ENCODE measurements around the gene TAF3.
"Not testable (repeated sequence)": the region's sequence is repeated elsewhere in the genome, so short reads cannot be mapped to it uniquely, and the experiment has no call there.

Gene TAF3

DNA sequence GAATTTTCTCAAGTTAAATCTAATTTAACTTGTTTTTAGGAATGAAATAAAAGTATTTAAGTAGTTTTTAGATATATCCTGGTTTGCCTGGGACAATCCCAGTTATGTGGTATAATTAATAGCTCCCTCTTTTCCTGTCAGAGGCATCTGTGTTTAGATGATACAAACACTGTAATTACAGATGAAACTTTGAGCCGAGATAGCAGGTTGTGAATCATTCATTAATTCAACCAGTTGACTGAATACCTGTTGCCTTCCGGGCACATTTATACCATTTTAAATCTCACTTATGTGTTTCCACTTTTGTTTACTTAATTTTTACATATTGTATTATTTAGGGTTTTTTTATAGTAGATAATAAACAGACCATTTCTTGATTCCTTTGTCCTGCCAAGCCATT lies 154.1 kb downstream of the TAF3 start:
- DNase-seq: no peak

DNA sequence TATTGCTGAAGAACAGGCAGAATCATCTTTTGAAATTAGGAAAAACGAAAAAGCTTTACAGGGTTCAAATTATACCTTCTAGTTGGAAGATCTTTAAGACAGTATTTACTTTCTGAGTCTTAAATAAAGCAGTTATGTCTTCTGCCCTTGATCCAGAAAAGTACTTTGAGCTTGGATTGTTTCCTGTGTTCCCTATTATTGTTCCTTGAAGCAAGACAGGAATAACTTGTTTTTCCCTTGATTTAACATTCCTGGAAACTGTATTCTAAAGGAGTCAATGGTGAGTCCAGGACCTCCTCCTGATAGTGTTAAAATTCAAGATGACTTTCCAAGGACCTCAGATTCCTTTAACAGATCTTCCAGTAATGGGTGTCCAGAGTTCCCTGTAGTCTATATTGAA lies 161.9 kb downstream of the TAF3 start:
- DNase-seq: no peak

DNA sequence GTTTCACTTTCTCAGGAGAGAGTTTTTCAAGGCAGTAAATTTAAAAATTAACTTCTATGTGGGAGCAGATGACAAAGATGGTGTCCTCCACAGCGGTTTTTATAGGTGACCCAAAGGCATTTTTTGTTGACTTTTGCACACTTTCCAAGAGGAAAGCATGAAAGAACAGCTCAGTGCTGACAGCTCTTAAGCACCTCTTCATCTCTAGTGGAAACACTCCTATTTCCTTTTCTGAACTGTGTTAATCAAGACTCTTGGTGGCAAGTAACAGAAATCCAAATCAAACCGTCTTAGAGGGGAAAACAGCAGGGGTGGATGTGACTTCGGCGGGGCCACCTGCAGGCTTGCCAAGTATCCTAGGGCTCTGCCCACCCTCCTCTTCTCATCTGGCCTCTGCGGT lies 164.4 kb downstream of the TAF3 start:
- DNase-seq: no peak

DNA sequence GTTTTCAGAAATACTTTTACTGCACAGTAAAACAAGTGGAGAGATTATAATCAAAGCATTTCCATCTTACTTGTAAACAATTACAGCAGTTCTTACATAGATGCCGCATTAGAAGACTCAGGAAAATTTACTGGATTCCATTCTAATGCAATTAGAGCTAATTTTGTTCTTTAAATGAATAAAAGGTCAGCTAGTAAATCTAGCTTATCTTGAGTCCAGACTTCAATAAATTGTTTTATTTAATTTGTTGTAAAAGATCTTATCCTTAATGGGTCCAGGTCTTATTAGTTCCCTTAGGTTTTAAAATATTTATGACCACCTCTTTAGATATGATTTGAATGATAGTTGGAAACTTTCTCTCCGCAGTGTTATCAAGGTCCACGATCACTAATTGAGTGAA lies 166.0 kb downstream of the TAF3 start:
- DNase-seq: no peak

DNA sequence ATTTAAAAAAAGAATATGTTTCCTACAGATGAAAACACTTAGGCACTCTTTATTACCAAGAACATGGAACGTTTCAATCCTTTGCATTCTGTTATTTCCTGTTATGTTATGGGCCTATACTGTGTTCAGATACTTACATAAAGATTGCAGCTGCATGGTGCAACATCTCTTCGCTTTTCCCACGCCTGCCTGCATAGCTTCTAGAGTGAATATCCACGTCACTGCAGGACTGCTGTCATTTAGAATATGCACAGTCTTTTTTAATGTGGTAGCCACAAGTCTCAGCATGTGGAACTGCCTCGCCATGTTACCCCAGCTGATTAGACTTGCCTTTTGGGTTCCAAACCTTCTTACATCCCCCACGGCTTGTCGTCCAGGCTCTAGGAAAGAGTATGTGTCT lies 166.6 kb downstream of the TAF3 start:
- no peak for DNase-seq

DNA sequence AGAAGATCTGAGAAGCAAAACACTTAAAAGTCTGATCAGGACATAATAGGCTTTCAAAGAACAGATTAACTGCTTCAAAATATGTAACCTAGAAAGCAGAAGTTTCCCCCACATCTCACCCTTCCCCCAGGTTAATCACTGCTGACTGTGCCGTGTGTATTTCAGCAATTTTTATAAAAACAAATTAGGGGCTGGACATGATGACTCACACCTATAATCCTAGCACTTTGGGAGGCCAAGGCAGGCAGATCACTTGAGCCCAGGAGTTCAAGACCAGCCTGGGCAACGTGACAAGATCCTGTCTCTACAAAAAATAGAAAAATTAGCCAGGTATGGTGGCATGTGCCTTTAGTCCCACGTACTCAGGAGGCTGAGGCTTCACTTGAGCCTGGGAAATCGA lies 168.5 kb downstream of the TAF3 start:
- no peak for DNase-seq

DNA sequence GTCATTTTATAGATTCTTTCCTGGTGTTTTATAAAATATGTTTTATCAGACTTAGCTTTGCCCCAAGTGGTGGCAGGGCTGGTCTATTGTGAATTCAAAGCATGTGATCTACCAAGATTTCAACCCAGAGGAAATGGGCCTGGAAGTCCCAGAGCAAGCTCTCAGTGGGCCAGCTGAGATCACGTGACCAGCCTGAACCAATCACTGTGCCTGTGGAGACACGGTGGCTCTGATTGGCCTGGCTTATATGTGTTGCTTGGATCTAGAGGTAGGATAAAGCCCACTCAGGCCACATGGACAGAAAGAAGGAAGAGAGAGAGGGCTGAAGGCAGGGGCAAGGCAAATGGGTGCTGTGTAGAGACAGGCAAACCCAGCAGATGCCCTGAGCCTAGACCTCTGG lies 170.7 kb downstream of the TAF3 start:
- no peak for DNase-seq

DNA sequence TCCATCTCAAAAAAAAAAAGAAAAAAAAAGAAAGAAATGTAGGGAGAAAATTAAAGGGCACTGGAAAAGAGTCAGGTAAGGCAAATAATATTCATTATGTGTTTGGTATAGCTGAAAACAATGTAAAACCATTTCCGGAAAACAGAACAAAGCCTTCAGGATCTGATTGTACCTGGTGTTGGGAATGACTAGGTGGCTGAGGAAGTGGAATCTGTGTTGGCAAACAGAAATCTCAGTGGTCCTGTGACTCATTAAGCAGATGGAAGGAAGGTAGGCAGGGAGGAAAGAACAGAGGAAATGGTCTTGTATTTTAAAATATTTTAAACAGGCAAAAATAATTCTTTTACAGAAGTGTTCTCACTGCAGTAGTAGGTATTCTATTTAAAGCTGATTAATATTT lies 180.5 kb downstream of the TAF3 start:
- DNase-seq: no peak

DNA sequence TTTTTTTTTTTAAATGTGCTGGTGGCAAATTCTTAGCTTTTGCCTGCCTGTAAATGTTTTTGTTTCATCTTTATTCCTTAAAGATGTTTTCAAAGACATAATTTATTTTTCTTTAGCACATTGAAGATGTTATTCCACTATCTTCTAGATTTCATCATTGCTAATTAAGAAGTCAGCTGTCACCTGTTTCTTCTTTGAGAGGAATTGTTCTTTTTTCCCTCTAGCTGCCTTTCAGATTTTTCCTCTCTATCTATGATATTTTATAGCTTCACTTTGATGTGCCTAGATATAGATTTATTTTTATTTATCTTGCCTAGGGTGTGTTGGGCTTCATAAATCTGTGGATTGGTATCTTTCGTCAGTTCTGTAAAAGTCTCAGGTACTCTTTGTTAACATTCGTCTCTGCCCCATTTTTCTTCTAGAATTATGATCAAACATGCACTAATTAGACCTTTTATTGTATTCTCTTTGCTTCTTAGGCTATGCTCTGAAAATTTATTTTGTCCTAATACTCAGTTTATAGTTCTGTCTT lies 186.2 kb downstream of the TAF3 start:
- no peak for DNase-seq

DNA sequence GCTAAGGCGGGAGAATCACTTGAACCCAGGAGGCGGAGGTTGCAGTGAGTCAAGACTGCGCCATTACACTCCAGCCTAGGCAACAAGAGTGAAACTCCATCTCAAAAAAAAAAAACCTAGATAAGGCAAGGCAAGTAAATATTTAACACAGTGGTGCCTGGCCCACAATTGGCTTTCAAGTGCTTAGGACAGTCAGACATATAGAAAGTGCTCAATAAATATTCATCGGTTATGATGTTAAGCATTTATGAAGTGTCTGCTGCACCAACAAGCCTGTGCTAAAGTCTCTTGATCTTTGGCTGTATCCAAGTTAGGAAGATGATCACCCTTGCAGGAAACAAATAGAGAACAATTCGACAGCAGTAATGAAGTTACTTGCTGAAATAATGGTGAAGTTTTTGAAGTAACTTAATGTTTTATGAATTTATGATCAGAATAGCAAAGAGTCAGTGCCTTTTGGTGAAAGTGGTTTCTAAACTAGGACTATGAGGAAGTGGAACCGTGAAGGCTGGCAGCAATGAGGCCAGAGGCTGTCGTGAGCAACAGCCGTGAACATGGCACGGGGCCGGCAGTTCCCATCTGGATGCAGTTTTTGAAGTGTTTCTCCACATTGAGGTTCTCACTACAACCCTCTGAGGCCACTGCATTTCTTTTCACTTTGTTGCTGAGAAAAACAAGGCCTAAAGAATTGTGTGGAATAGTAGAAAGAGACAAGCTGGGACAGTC lies 188.1 kb downstream of the TAF3 start:
- DNase-seq: no peak

DNA sequence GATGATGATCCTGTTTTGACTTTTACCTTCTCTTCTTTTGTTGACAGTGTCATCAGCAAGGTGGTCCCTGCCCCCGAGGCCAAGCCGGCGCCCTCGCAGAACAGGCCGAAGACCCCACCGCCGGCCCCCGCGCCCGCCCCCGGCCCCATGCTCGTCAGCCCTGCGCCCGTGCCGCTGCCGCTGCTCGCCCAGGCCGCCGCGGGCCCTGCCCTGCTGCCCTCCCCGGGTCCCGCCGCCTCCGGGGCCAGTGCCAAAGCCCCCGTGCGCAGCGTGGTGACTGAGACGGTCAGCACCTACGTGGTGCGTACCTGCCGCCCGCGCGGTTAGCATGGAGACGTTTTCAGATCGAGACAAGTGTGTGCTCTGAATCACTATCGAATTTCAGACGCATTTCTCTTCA lies 190.7 kb downstream of the TAF3 start:
- DNase-seq: no peak

DNA sequence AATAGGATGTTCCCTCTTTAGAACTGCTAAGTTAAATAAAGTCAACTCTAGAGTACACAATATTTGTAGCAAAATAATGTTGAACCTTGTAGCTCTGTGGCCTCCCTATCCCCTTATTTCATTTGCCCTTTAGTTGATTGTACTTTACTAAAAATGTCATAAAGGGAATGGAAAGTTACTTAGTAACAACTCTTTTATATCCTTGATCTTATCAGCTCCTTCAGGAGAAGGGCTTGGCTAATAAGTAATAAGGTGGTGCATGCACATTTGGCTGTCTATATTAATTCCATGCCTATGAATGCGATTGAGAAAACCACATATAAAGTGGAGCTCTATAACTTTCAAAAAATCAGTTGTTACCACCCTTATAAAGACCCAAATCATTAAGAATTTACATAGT lies 194.7 kb downstream of the TAF3 start:
- DNase-seq: no peak

DNA sequence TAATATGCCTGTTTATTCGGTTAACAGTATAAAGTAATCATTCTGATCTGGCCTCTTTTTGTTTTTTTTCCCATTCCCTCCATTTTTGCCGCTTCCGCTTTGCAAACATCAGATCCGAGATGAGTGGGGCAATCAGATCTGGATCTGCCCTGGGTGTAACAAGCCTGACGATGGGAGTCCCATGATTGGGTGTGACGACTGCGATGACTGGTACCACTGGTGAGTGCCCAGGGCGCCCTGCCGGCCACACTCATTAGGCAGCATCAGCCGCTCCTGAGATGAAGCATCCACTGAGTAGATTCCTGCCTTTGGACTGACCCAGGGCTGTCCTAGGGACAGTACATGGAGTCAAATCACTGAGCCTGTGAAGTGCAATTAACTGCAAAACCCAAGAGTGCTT lies 195.3 kb downstream of the TAF3 start:
- DNase-seq: no peak

DNA sequence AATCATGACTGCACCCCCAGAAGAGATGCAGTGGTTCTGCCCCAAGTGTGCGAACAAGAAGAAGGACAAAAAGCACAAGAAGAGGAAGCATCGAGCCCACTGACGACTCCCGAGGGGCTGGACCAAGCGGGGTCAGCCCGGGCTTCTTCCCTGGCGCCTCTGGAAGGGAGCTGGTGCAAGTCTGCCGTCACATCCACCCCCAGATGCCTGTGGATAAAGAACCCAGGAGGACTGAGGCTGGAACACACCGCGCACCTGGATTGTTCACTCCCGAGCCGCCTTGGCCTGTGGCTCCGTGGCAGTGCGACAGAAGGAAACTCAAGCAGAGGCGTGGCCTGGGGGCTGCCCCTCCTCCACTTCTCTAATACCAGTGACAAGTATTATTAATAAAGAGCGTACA lies 196.3 kb downstream of the TAF3 start:
- DNase-seq: no peak

DNA sequence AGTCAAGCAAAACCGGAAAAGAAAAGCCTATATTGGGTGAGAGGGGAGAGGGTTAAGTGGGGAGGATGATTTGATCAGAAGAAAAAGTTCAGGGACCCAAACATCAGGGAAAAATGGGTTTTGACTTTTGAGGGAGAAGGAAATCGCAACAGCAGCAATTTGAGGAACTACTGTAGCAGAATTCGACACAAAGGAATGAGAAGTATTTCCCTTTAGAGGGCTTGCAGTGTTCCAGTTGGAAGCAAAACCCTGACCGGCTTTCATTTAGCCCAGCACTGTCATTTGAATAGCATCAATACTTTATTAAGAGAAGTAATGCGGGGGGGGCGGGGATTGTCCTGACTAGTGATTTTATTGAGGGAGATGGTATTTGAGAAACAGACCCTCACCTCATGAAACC lies 199.0 kb downstream of the TAF3 start:
- DNase-seq: no peak

DNA sequence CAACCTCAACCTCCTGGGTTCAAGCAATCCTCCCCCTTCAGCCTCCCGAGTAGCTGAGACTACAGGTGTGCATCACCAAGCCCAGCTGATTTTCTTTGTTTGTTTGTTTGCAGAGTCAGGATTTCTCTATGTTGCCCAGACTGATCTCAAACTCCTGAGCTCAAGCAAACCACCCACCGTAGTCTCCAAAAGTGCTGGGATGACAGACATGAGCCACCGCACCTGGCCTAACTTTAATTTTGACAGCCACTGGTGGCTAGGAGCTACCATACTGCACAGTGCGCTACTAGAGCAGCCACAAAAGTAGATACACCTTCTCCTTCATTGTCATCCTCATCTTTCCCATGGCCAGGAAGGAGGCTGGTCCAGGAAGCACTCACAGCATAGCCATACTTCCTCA lies 205.0 kb downstream of the TAF3 start:
- no peak for DNase-seq

DNA sequence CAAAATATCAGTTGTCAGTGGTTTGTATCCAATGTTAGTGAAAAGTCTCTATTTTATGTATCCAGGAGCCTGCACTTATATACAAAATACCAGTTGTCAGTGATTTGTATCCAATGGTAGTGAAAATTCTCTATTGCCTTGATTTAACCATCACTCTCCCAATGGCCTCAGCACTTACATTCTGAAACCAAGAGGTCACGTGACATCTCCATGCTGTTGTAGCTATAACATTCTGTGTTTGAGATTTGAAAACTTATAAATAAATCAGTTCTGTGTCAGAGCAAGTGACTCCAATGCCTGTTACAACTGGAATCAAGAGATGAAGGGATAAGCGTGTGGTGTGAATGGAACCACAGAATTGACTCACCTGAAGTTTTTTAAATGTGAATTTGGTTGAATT lies 205.5 kb downstream of the TAF3 start:
- no peak for DNase-seq

DNA sequence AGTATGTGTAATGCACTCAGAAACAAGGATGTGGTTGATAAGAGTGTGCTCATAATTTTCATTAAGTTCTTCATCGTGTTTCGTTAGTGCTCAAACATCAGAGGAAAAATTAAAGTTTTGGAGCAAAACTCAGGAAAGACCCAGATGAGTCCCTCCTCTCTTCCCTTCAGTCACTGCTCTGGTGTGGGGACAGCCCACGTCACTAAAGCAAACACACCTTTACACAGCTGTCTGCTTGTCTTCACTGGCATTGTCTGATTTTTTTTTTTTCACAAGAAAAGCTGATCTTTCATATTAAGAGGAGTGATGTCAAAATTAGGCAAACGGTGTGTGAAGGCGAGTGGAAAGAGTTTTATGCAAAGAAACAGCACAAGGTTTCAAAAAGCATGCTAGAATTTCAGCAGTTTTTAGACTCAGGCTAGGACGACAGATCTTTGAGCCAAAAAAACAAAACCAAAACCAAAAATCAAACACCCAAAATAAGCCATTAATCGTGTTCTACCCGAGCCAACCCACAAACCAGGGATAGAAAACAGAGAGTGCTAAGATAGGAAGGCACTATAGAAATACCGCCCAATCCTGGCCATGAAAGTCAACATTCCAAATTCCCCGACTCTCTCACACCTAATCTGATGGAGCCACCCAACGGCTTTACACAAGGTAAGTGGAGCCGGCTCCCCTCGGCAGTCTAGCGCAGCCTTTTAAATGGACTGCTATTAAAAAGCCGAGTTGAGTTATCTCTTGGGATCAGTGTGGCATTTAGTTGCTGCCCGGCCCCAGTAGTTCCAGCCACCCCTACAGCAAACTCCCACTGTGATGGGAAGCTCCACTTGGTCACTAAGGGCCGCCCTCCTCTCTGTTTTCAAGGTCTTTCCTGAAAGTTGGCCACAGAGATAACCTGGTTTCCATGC lies 208.3 kb downstream of the TAF3 start:
- DNase-seq: no peak

DNA sequence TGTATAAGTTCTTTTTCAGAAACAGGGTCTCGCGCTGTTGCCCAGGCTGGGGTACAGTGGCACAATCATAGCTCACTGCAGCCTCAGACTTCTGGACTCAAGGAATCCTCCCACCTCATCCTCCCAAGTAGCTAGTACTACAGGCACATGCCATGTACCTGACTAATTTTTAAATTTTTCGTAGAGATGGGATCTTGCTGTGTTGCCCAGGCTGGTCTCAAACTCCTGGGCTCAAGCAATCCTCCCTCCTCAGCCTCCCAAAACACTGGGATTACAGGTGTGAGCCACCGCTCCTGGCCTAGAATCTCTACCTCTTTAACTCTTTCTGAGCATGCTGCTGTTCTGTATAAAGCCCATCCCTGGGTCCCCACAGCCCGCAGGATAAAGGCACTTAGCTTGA lies 212.9 kb downstream of the TAF3 start:
- not testable (repeated sequence) for DNase-seq

DNA sequence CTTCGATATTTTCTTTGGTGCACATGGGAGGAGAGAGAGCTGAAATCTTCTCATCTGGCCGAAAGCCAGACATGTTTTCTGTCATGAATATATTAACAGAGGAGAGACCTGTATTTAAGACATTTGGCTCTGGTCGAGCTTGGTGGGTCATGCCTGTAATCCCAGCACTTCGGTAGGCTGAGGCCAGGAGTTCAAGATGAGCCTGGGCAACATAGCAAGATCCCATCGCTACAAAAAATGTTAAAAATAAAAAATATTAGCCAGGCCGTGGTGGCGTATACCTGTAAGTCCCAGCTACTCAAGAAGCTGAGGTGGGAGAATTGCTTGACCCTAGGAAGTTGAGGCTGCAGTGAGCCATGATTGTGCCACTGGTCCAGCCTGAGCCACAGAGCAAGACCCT lies 214.3 kb downstream of the TAF3 start:
- DNase-seq: no peak

DNA sequence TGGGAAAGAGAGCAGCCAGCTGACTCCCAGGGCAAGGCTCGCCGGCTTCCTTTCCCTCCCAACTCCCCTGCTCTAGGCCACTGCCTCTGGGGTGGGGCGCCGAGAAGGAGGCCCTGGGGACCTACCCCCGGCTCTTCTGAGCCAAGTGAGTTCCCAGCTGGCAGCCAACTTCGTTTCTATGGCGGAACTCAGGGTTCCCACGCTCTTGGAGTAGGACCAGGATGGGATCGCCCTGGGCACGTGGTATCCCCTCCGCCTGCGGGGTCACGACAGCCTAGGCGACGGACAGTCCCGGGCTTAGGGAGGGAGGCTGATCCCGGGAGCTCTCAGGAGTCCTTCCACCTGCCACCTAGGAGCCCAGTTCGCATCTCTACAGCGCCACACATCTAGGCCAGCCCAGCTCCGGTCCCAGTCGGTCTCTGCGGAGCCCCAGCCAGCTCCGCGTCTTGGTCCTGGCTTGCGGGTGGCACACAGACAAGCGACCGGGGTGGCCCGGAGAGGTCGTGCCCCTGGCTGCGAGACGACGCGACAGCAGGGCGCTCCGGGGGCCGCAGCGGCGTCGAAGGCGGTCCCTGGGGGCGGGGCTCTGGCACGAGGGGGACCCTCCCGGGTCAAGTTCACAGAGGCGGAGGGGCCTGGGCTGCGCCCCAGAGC lies 215.6 kb downstream of the TAF3 start:
- DNase-seq: no peak

DNA sequence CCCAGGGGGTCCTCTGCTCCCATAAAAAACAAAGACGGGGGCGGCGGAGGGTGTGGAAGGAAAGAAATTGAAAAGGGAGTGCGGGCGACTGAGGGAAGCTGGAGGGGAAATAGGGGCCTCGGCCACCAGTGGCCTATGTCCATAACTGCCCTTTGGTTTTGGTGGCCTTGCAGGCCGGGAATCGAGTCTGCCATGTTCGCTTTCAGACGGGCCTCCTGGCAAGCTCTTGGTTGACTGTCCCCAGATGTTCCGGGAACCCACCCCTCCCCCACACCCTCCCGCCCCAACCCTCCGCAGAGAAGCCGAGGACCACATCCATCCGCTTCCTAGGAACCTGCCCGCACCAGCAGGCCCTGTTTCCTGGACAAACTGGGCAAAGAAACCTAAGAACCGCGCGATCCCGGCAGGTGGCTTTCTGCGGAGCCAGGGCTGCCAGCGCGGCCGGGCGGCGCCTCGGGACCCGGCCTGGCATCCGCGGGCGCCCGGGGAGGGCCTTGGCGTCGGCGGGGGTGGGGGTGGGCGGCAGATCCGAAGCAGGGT lies 216.2 kb downstream of the TAF3 start:
- no peak for DNase-seq

DNA sequence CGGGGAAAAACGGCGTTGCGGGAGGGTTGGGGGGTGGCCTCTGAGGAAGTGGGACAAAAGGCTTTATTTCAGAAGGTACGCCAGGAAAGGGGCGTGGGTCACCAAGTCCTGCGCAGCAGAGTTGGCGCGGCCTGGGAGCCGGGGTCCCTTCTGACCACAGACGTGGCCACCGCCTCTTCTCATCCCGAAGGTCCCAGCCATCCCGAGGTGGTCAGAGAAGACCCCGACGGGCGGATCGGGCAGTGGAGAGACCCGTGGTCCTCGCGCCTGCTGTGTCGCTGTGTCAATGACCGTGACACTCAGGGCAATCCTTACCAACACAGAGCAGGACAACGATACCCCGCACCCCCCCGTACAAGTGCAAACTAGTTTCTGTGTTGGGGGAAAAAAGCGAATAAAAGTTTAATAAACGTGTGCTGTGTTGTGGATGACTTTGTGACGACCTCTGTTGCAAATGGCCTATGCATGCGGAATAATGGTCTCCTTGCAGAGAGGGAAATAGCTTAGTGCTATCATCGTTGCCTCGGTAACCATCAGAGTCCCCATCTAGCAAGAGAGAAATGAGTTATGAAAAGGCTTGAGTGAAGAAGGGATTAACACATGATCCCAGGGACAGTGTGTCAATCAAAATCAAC lies 216.8 kb downstream of the TAF3 start:
- no peak for DNase-seq

Measured in activated gamma-delta T cell treated with Interleukin-2 at 50 U/mL for 16 hours (primary cell).